Vagina (tissue), 2 donors: ENCODE data around the gene POFUT1.
"Not testable (repeated sequence)": the region's sequence is repeated elsewhere in the genome, so short reads cannot be mapped to it uniquely, and the experiment has no call there.

ENCODE experiments used
- POLR2A ChIP-seq, 2 donors: fragments of 450-650 bp; IDR thresholded peaks; one replicate each; pipeline ENCODE4 v1.6.1; 2017; ENCODE audit warnings: antibody characterized with exemption in 2 of 2, mild to moderate bottlenecking in 2 of 2, moderate library complexity in 2 of 2
- POLR2AphosphoS5 ChIP-seq, 2 donors: sonication (generic); formaldehyde crosslinking; IDR thresholded peaks; one replicate each; pipeline ENCODE4 v1.9.0; 2017; ENCODE audit warnings: antibody characterized with exemption in 2 of 2, mild to moderate bottlenecking in 2 of 2, low read depth in 1 of 2; ENCODE audit not compliant: insufficient read depth in 1 of 2
- TF ChIP-seq, protein P1 (sequence below), 3 experiments: fragments of 450-650 bp in 2 of 3; fragments of 200-600 bp in 1 of 3; sonication (generic) in 1 of 3; IDR thresholded peaks; one replicate each; pipeline ENCODE4 v1.5.1; 2017 to 2019; ENCODE audit warnings: antibody characterized with exemption in 3 of 3, mild to moderate bottlenecking in 2 of 3, moderate library complexity in 2 of 3

DNA sequence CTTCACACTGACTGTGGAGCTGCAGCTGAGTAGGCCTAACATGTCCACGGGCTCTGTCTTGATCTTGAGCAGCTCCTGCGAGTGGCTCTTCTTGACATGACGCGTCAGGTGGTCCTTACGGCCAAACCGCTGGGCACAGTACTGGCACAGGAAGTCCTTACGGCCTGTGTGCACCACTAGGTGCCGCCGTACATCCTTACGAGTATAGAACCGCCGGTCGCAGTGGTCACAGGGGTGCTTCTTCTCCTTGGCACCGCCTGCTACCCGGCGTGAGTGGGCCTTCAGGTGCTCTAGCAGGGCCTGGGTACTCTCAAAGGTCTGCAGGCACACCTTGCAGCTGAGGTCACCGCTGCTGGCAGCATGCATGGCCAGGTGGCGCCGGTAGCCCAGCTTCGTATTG lies 10.5 kb upstream of the POFUT1 start:
- not testable (repeated sequence) for TF ChIP-seq POLR2AphosphoS5 (IDR thresholded peaks at IDR 0.05; ENCODE audit: insufficient read depth in 1 of 2, low read depth in 1 of 2); POLR2A (IDR thresholded peaks at IDR 0.05)
- TF ChIP-seq, protein P1, sequence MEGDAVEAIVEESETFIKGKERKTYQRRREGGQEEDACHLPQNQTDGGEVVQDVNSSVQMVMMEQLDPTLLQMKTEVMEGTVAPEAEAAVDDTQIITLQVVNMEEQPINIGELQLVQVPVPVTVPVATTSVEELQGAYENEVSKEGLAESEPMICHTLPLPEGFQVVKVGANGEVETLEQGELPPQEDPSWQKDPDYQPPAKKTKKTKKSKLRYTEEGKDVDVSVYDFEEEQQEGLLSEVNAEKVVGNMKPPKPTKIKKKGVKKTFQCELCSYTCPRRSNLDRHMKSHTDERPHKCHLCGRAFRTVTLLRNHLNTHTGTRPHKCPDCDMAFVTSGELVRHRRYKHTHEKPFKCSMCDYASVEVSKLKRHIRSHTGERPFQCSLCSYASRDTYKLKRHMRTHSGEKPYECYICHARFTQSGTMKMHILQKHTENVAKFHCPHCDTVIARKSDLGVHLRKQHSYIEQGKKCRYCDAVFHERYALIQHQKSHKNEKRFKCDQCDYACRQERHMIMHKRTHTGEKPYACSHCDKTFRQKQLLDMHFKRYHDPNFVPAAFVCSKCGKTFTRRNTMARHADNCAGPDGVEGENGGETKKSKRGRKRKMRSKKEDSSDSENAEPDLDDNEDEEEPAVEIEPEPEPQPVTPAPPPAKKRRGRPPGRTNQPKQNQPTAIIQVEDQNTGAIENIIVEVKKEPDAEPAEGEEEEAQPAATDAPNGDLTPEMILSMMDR (IDR thresholded peaks at IDR 0.05) = not testable (repeated sequence)
